ENCODE data around the gene SERINC5. TPM values are rescaled to one million over a fixed set of nuclear protein-coding genes. Genes with fewer than 3 reads are reported as not detected.
A peak's percentile ranks its signal among the peaks of the same experiment; 100 is the strongest.

The SERINC5 gene
- total RNA-seq, 2 experiments from 2014 or later = 115 to 123 TPM

GRCh38 chr5:80254767-80255430 is 949 bp downstream of the SERINC5 start:
- peak in 5 of 14 experiments; percentile 17 to 58 (median 44) for DNase-seq
- H3K4me3 ChIP-seq (ENCODE audit: low read length) = peak overlapping the region; percentile 99
- H3K9me3 ChIP-seq (ENCODE audit: control insufficient read depth in 1 of 2, insufficient read depth in 1 of 2, low read length in 2 of 2) = no peaks in the 10 kb centered on the region

GRCh38 chr5:80251636-80252035 is 4.2 kb downstream of the SERINC5 start:
- no peak for ATAC-seq (ENCODE audit: poor library complexity)
- no peak for TF ChIP-seq CTCF (IDR thresholded peaks at IDR 0.05)
- no peaks in the 10 kb centered on the region for H3K27me3 Mint-ChIP-seq
- ChIA-PET CTCF (interaction anchor here (0.6 kb wide), 1 partner anchor 60 kb away, joined by 3 read pairs; no protein-coding TSS in a partner anchor), POLR2A (interaction anchor here (0.7 to 7.5 kb wide), 3 partner anchors 16 to 81 kb away, joined by 3 to 120 read pairs (median 4); no protein-coding TSS in a partner anchor)
- peaks cover 14% of the 10 kb centered on the region for H3K36me3 ChIP-seq (ENCODE audit: insufficient read depth, low read length)
- H3K9me3 Mint-ChIP-seq = no peaks in the 10 kb centered on the region
- peaks cover 75% of the 10 kb centered on the region for H3K4me1 ChIP-seq (ENCODE audit: insufficient read depth, low read length)
- H3K27ac Mint-ChIP-seq = peak overlapping the region; percentile 92
- no peaks in the 10 kb centered on the region for H3K9me3 ChIP-seq (ENCODE audit: control insufficient read depth in 1 of 2, insufficient read depth in 1 of 2, low read length in 2 of 2)
- H3K4me3 Mint-ChIP-seq = peak overlapping the region; percentile 90
- H3K4me3 ChIP-seq (ENCODE audit: low read length) = peak overlapping the region; percentile 99
- H3K27ac ChIP-seq (ENCODE audit: low read depth in 1 of 2, low read length in 2 of 2) = no peak overlapping the region
- H3K4me1 Mint-ChIP-seq (ENCODE audit: low read depth) = peaks cover 82% of the 10 kb centered on the region
- peak in 2 of 14 experiments; percentile 20 to 32 for DNase-seq
- H3K36me3 Mint-ChIP-seq (ENCODE audit: low read depth) = peaks cover 66% of the 10 kb centered on the region
- no peaks in the 10 kb centered on the region for H3K27me3 ChIP-seq (ENCODE audit: control insufficient read depth in 1 of 2, insufficient read depth in 2 of 2, low read length in 2 of 2)
- intact Hi-C loops (cut with DNase I, micrococcal nuclease) = loop anchor here (5.0 to 10.0 kb wide), 3 partner anchors 39 to 403 kb away; partner anchors contain the start of genes DHFR (in 1 of the 2) and MSH3 (in 1 of the 2)

More at GRCh38 chr5:80254767-80255430, 949 bp downstream of the SERINC5 start:
- POLR2A ChIA-PET = interaction anchor here (0.6 to 7.5 kb wide), 30 partner anchors 10 to 172 kb away, joined by 3 to 120 read pairs (median 10); no protein-coding TSS in a partner anchor
- Mint-ChIP-seq H3K36me3 (ENCODE audit: low read depth) (peaks cover 46% of the 10 kb centered on the region), H3K9me3 (no peaks in the 10 kb centered on the region), H3K4me1 (ENCODE audit: low read depth) (peaks cover 70% of the 10 kb centered on the region), H3K27ac (peak overlapping the region; percentile 92), H3K4me3 (peak overlapping the region; percentile 90), H3K27me3 (no peaks in the 10 kb centered on the region)
- peak; percentile 18 for ATAC-seq (ENCODE audit: poor library complexity)
- no peak for TF ChIP-seq CTCF (IDR thresholded peaks at IDR 0.05)
- Histone ChIP-seq H3K4me1 (ENCODE audit: insufficient read depth, low read length) (peaks cover 63% of the 10 kb centered on the region), H3K27ac (ENCODE audit: low read depth in 1 of 2, low read length in 2 of 2) (peak overlapping the region; percentile 58 to 78), H3K36me3 (ENCODE audit: insufficient read depth, low read length) (peaks cover 10% of the 10 kb centered on the region), H3K27me3 (ENCODE audit: control insufficient read depth in 1 of 2, insufficient read depth in 2 of 2, low read length in 2 of 2) (no peaks in the 10 kb centered on the region)
- intact Hi-C loops (cut with DNase I, micrococcal nuclease) = loop anchor here (2.0 to 10.0 kb wide), 7 partner anchors 43 to 402 kb away; partner anchors contain the start of genes DHFR (in 1 of the 2) and MSH3 (in 1 of the 2)
- CTCF ChIA-PET = interaction anchor here (0.7 to 2.3 kb wide), 7 partner anchors 16 to 171 kb away, joined by 3 to 7 read pairs (median 4); no protein-coding TSS in a partner anchor

- Histone ChIP-seq H3K9me3 (ENCODE audit: control insufficient read depth in 1 of 2, insufficient read depth in 1 of 2, low read length in 2 of 2) (no peaks in the 10 kb centered on the region), H3K27ac (ENCODE audit: low read depth in 1 of 2, low read length in 2 of 2) (no peak overlapping the region), H3K4me3 (ENCODE audit: low read length) (no peak overlapping the region), H3K36me3 (ENCODE audit: insufficient read depth, low read length) (peaks cover 14% of the 10 kb centered on the region), H3K27me3 (ENCODE audit: control insufficient read depth in 1 of 2, insufficient read depth in 2 of 2, low read length in 2 of 2) (no peaks in the 10 kb centered on the region), H3K4me1 (ENCODE audit: insufficient read depth, low read length) (peaks cover 74% of the 10 kb centered on the region)
- no peak for DNase-seq
- no peak for TF ChIP-seq CTCF (IDR thresholded peaks at IDR 0.05)
- Mint-ChIP-seq H3K9me3 (no peaks in the 10 kb centered on the region), H3K4me1 (ENCODE audit: low read depth) (peaks cover 84% of the 10 kb centered on the region), H3K4me3 (peak overlapping the region; percentile 43), H3K27ac (peak overlapping the region; percentile 92), H3K27me3 (no peaks in the 10 kb centered on the region), H3K36me3 (ENCODE audit: low read depth) (peaks cover 68% of the 10 kb centered on the region)
- ATAC-seq (ENCODE audit: poor library complexity) = no peak
- ChIA-PET CTCF (interaction anchor here (1.1 kb wide), 1 partner anchor 159 kb away, joined by 5 read pairs; no protein-coding TSS in a partner anchor), POLR2A (interaction anchor here (1.3 to 7.5 kb wide), 4 partner anchors 66 to 159 kb away, joined by 3 to 120 read pairs (median 3); no protein-coding TSS in a partner anchor)
- intact Hi-C loops (cut with DNase I, micrococcal nuclease) = loop anchor here (5.0 to 10.0 kb wide), 3 partner anchors 38 to 404 kb away; partner anchors contain the start of genes DHFR (in 1 of the 2) and MSH3 (in 1 of the 2)
These were observed 5.0 kb downstream of the SERINC5 start for GRCh38 chr5:80250801-80251200.

All from CD4-positive, alpha-beta T cell (primary cell).